ENCODE data around the gene ZNF430.
A peak's percentile ranks its signal among the peaks of the same experiment; 100 is the strongest.
"Not testable (repeated sequence)": the region's sequence is repeated elsewhere in the genome, so short reads cannot be mapped to it uniquely, and the experiment has no call there.

ZNF430 gene

DNA sequence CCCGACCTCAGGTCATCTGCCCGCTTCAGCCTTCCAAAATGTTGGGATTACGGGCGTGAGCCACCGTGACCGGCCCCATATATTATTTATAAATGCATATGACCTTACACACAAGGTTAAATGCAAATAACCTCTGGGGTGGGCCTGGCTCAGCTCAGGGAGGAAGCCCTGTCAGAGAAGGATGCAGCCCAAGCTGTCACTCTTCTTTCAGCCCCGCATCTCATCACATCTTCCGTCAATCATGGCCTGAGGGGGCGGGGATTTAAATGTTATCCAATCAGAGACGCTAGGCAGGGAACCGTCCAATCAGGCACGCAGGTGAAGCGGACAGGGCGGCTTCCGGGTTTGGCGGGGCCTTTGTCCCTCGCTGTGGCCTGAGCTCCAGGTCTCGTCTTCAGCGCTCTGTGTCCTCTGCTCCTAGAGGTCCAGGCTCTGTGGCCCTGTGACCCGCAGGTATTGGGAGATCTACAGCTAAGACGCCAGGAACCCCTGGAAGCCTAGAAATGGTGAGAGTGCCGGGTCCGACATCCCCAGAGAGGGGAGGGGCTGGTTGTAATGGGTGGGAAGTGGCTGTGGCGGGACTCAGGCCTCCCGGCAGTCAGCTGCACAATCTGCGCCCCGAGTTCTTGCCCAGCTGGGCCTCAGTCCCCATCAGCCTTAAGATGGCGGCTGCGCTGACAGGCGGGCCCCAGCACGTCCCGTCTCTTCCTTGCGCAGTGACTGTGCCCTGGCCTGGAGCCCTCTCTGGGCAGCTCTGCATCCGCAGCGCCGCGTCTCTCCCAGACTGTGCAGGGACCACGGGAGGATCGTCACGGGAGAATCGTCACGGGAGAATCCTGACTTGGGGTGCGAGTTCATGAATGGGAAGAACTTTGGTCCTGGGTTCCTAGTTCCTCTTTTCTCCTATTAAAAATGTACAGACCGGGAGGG, at the start of gene ZNF430:
Gene ZNF430 (plus strand): TSS at position 360 of the 930 bp plus-strand sequence. CDS start 144 bp downstream, at position 504.
- H3K36me3 Mint-ChIP-seq (ENCODE audit: low read depth): peaks cover 37% of the 10 kb centered on the region
- peak within 1 kb of the TSS; percentile 99 for H3K27ac Mint-ChIP-seq
- peaks cover 55% of the 10 kb centered on the region for H3K4me1 Mint-ChIP-seq (ENCODE audit: low read depth)

DNA sequence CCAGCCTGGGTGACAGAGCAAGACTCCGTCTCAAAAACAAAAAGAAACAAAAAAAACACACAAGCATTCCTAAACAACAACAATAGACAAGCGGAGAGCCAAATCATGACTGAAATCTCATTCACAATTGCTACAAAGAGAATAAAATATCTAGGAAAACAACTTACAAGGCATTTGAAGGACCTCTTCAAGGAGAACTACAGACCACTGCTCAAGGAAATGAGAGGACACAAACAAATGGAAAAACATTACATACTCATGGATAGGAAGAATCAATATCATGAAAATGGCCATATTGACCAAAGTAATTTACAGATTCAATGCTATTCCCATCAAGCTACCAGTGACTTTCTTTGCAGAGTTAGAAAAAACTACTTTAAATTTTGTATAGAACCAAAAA, 27.7 kb upstream of the ZNF430 start:
- H3K4me3 Mint-ChIP-seq; H3K4me1 Mint-ChIP-seq (ENCODE audit: low read depth); H3K27me3 Mint-ChIP-seq; H3K36me3 Mint-ChIP-seq (ENCODE audit: low read depth); H3K27ac Mint-ChIP-seq: not testable (repeated sequence)
- H3K9me3 Mint-ChIP-seq: peaks cover 29% of the 10 kb centered on the region

More for the DNA sequence above, at the start of gene ZNF430:
- Mint-ChIP-seq H3K4me3 (peak within 1 kb of the TSS; percentile 100), H3K27me3 (no peaks in the 10 kb centered on the region), H3K9me3 (no peaks in the 10 kb centered on the region)

- H3K9me3 Mint-ChIP-seq: no peaks in the 10 kb centered on the region
- no peaks in the 10 kb centered on the region for H3K27me3 Mint-ChIP-seq
- H3K4me1 Mint-ChIP-seq (ENCODE audit: low read depth): peaks cover 10% of the 10 kb centered on the region
- H3K4me3 Mint-ChIP-seq: peak overlapping the region; percentile 94
- peaks cover 3% of the 10 kb centered on the region for H3K36me3 Mint-ChIP-seq (ENCODE audit: low read depth)
- H3K27ac Mint-ChIP-seq: peak overlapping the region; percentile 89
Measured at GRCh38 chr19:20999731-21000352, 20.6 kb upstream of the ZNF430 start.

DNA sequence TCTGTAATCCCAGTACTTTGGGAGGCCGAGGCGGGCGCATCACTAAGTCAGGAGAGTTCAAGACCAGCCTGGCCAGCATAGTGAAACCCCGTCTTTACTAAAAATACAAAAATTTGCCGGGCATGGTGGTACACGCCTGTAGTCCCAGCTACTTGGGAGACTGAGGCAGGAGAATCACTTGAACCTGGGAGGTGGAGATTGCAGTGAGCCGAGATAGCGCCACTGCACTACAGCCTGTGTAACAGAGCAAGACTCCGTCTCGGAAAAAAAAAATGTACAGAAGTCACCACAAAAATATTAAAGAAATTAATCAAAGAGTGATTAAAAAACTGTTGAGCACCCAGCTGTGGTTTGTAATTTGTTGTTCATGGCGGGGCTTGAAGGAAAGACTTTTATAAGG, 781 bp downstream of the ZNF430 start:
- Mint-ChIP-seq H3K4me3 (peak overlapping the region; percentile 100), H3K36me3 (ENCODE audit: low read depth) (peaks cover 44% of the 10 kb centered on the region), H3K27ac (peak overlapping the region; percentile 99), H3K4me1 (ENCODE audit: low read depth) (peaks cover 60% of the 10 kb centered on the region)
- not testable (repeated sequence) for H3K9me3 Mint-ChIP-seq, H3K27me3 Mint-ChIP-seq

DNA sequence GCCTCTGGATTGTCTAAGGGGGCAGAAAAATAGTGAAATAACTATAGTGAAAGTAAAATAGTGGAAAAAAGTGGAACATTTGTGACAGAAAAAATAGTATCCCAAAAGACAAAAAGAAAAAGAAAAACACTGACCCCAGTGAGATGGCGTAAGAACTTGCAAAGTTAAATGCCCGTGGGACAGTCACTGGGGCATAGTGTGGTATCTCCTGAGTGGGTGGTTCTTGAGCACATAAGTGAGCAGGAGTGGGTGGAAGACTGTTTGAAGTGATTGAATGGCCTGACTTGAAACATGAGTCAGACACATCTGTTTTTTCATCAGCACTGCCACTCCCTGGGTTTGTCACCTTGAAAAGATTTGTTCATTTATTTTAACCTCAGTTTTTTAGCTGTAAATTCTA, 2.5 kb downstream of the ZNF430 start:
- peaks cover 76% of the 10 kb centered on the region for H3K4me1 Mint-ChIP-seq (ENCODE audit: low read depth)
- no peaks in the 10 kb centered on the region for H3K9me3 Mint-ChIP-seq
- H3K4me3 Mint-ChIP-seq: peak overlapping the region; percentile 100
- H3K27ac Mint-ChIP-seq: peak overlapping the region; percentile 86
- H3K36me3 Mint-ChIP-seq (ENCODE audit: low read depth): peaks cover 59% of the 10 kb centered on the region
- H3K27me3 Mint-ChIP-seq: no peaks in the 10 kb centered on the region

DNA sequence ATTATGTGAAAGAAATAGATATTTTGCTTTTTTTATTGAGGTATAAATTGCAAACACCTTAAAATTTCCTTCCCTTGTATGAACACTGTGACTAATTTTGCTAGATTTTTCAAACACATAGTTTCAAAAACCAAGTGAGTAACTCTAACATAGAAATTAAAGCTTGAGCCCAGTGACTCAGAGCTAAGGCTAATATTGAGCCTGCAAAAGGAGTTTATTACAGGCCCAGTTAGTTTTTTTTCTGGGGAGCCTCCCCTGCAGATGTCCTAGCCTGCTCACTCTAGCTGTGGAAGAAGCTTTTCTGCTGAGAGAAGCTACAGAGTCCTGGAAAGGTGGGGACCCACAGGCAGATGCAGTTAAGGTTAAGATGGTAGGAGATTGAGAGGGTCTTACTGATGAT, 3.4 kb downstream of the ZNF430 start:
- Mint-ChIP-seq H3K4me1 (ENCODE audit: low read depth) (peaks cover 85% of the 10 kb centered on the region), H3K27me3 (no peaks in the 10 kb centered on the region), H3K9me3 (no peaks in the 10 kb centered on the region), H3K4me3 (peak overlapping the region; percentile 100), H3K27ac (peak overlapping the region; percentile 73), H3K36me3 (ENCODE audit: low read depth) (peaks cover 67% of the 10 kb centered on the region)

GRCh38 chr19:21028969-21029268, 8.5 kb downstream of the ZNF430 start:
- H3K9me3 Mint-ChIP-seq: no peaks in the 10 kb centered on the region
- H3K27me3 Mint-ChIP-seq: no peaks in the 10 kb centered on the region
- peaks cover 66% of the 10 kb centered on the region for H3K4me1 Mint-ChIP-seq (ENCODE audit: low read depth)
- H3K4me3 Mint-ChIP-seq: peak overlapping the region; percentile 13
- peak overlapping the region; percentile 54 for H3K27ac Mint-ChIP-seq
- H3K36me3 Mint-ChIP-seq (ENCODE audit: low read depth): peaks cover 85% of the 10 kb centered on the region

DNA sequence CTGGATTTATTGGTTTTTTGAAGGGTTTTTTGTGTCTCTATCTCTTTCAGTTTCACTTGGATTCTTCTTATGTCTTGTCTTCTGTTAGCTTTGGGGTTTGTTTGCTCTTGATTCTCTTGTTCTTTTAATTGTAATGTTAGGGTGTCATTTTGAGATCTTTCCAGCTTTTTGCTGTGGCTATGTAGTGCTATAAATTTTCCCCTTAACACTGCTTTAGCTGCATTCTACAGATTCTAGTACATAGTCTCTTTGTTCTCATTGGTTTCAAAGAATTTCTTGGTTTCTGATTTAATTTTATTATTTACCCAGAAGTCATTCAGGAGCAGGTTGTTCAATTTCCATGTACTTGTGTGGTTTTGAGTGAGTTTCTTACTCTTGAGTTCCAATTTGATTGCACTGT, 24.6 kb downstream of the ZNF430 start:
- Mint-ChIP-seq H3K4me3 (no peak overlapping the region), H3K27ac (no peak overlapping the region), H3K4me1 (ENCODE audit: low read depth) (peaks cover 4% of the 10 kb centered on the region), H3K9me3 (peaks cover 45% of the 10 kb centered on the region), H3K27me3 (no peaks in the 10 kb centered on the region), H3K36me3 (ENCODE audit: low read depth) (peaks cover 85% of the 10 kb centered on the region)

GRCh38 chr19:21046489-21046888, 26.0 kb downstream of the ZNF430 start:
- Mint-ChIP-seq H3K27ac (no peak overlapping the region), H3K4me1 (ENCODE audit: low read depth) (peaks cover 4% of the 10 kb centered on the region), H3K27me3 (no peaks in the 10 kb centered on the region), H3K36me3 (ENCODE audit: low read depth) (peaks cover 76% of the 10 kb centered on the region), H3K4me3 (no peak overlapping the region), H3K9me3 (peaks cover 49% of the 10 kb centered on the region)

DNA sequence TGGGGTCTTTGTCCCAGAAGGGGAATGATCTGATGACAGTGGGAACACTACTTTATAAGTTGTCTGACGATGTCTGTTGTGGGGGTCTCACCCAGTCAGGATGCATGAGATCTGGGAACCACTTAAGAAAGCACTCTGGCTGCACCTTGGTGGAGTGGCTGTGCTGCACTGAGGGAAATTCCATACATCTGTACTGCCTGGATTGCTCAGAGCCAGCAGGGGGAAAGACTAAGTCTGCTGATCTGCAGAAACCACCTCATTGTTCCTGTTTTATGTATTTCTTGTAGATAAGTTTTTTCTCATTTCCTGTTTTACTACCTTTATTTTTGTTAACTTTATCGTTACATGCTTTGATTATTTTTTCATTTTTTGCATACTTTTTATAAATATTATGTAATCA, 27.3 kb downstream of the ZNF430 start:
- Mint-ChIP-seq H3K4me3 (no peak overlapping the region), H3K36me3 (ENCODE audit: low read depth) (peaks cover 75% of the 10 kb centered on the region)

DNA sequence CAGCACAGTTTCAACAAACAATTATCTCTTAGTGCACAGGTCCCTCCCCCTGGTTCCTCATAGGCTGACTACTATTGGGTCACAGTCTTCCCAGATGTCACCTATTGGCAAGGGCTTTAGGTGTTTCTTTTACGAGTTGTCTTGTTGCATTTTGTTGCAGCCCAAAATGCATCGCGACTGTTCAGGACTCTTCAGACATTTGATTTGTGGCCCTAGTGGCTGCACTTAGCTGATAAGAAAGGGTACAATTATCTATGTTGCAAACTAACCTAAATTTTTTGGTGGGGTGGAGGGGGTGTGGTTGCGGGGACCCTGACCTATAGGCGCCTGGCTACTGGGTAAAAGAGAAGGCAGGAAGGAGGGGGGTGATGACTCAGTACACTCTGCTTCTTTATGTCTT, 32.4 kb downstream of the ZNF430 start:
- Mint-ChIP-seq H3K27ac (no peak overlapping the region), H3K36me3 (ENCODE audit: low read depth) (peaks cover 73% of the 10 kb centered on the region)

More for the DNA sequence above, 27.3 kb downstream of the ZNF430 start:
- H3K4me1 Mint-ChIP-seq (ENCODE audit: low read depth): peaks cover 4% of the 10 kb centered on the region
- no peak overlapping the region for H3K27ac Mint-ChIP-seq
- no peaks in the 10 kb centered on the region for H3K27me3 Mint-ChIP-seq
- peaks cover 56% of the 10 kb centered on the region for H3K9me3 Mint-ChIP-seq

DNA sequence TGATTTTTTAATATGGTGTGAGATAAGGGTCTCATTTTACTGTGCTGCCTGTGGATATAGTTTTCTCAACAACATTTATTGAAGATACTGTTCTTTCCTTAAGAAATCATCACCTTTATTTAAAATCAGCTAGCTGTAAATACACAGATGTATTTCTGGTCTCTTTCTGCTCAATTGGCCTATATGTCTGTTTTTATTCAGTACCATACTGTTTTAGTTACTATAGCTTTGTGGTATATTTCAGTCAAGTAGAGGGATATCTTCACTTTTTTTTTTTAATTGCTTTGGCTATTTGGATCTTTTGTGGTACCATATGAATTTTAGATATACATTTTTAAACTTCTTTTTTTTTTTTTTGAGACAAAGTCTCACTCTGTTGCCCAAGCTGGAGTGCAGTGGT, 44.9 kb downstream of the ZNF430 start:
- no peak overlapping the region for H3K27ac Mint-ChIP-seq
- H3K27me3 Mint-ChIP-seq: no peaks in the 10 kb centered on the region
- H3K9me3 Mint-ChIP-seq: peaks cover 5% of the 10 kb centered on the region
- H3K4me1 Mint-ChIP-seq (ENCODE audit: low read depth): no peaks in the 10 kb centered on the region
- no peak overlapping the region for H3K4me3 Mint-ChIP-seq
- peaks cover 46% of the 10 kb centered on the region for H3K36me3 Mint-ChIP-seq (ENCODE audit: low read depth)

More for the DNA sequence above, 32.4 kb downstream of the ZNF430 start:
- Mint-ChIP-seq H3K27me3 (no peaks in the 10 kb centered on the region), H3K9me3 (peaks cover 38% of the 10 kb centered on the region), H3K4me3 (no peak overlapping the region), H3K4me1 (ENCODE audit: low read depth) (no peaks in the 10 kb centered on the region)

GRCh38 chr19:21082011-21082975, 61.8 kb downstream of the ZNF430 start, which contains the start of gene ZNF714:
Gene ZNF714 (plus strand): TSS chr19:21082203. CDS start chr19:21098269, 16,066 bp downstream.
- no peaks in the 10 kb centered on the region for H3K27me3 Mint-ChIP-seq
- no peaks in the 10 kb centered on the region for H3K9me3 Mint-ChIP-seq
- peak within 1 kb of the TSS; percentile 90 for H3K27ac Mint-ChIP-seq
- peaks cover 34% of the 10 kb centered on the region for H3K36me3 Mint-ChIP-seq (ENCODE audit: low read depth)
- peaks cover 24% of the 10 kb centered on the region for H3K4me1 Mint-ChIP-seq (ENCODE audit: low read depth)
- H3K4me3 Mint-ChIP-seq: peak within 1 kb of the TSS; percentile 98

- Mint-ChIP-seq H3K9me3 (no peaks in the 10 kb centered on the region), H3K4me3 (peak overlapping the region; percentile 23), H3K4me1 (ENCODE audit: low read depth) (peaks cover 24% of the 10 kb centered on the region), H3K36me3 (ENCODE audit: low read depth) (peaks cover 27% of the 10 kb centered on the region), H3K27me3 (no peaks in the 10 kb centered on the region), H3K27ac (no peak overlapping the region)
Measured at GRCh38 chr19:21084343-21084742, 63.9 kb downstream of the ZNF430 start.

Data from stimulated activated naive CD8-positive, alpha-beta T cell treated with anti-CD3 and anti-CD28 coated beads, Interleukin-15, Interleukin-2, amounts not matched to agents 100 ng/mL and 50 ng/mL, for 24 hours (primary cell).